Mesenchymal stem cell (in vitro differentiated cells and primary cell): ENCODE data around the gene GUCA2A.
A peak's percentile ranks its signal among the peaks of the same experiment; 100 is the strongest.

Experiments
- DNase-seq: peaks from one replicate; pipeline ENCODE4 v3.0.0-alpha.2; 2013
- H2AFZ ChIP-seq: one replicate; pipeline ENCODE4 v1.6.1; 2013; ENCODE audit warnings: low read depth, mild to moderate bottlenecking, control low read depth, inconsistent platforms, low read length, moderate library complexity
- H2AK5ac ChIP-seq: 2 replicates; pipeline ENCODE4 v1.6.1; 2013; ENCODE audit warnings: low read length, moderate library complexity, mild to moderate bottlenecking, inconsistent platforms; ENCODE audit not compliant: severe bottlenecking
- H2BK120ac ChIP-seq: one replicate; pipeline ENCODE4 v1.6.1; 2013; ENCODE audit warnings: low read depth, mild to moderate bottlenecking, inconsistent platforms, low read length, moderate library complexity
- H2BK12ac ChIP-seq, 2 experiments: one replicate each; pipeline ENCODE4 v1.6.1; 2013; ENCODE audit warnings: inconsistent platforms in 2 of 2, low read length in 2 of 2, mild to moderate bottlenecking in 2 of 2, moderate library complexity in 2 of 2, control low read depth in 1 of 2
- H2BK15ac ChIP-seq: one replicate; pipeline ENCODE4 v1.6.1; 2013; ENCODE audit warnings: mild to moderate bottlenecking, low read depth, inconsistent platforms; ENCODE audit not compliant: poor library complexity, severe bottlenecking
- H2BK5ac ChIP-seq: 2 replicates; pipeline ENCODE4 v1.6.1; 2013; ENCODE audit warnings: low read depth, mild to moderate bottlenecking, low read length, control low read depth, inconsistent platforms; ENCODE audit not compliant: poor library complexity, severe bottlenecking
- H3K14ac ChIP-seq, 2 experiments: one replicate each; pipeline ENCODE4 v1.6.1; 2013; ENCODE audit warnings: inconsistent platforms in 2 of 2, low read length in 2 of 2, control low read depth in 1 of 2, mild to moderate bottlenecking in 1 of 2, moderate library complexity in 1 of 2
- H3K18ac ChIP-seq, 2 experiments: one replicate each; pipeline ENCODE4 v1.6.1; 2013; ENCODE audit warnings: inconsistent platforms in 2 of 2, low read length in 2 of 2, control low read depth in 1 of 2, low read depth in 1 of 2, mild to moderate bottlenecking in 1 of 2
- H3K23ac ChIP-seq, 2 experiments: one replicate each; pipeline ENCODE4 v1.6.1; 2013; ENCODE audit warnings: inconsistent platforms in 2 of 2, low read length in 2 of 2, mild to moderate bottlenecking in 2 of 2, moderate library complexity in 2 of 2, control low read depth in 1 of 2
- H3K27ac ChIP-seq: 2 replicates; pipeline ENCODE4 v1.5.1; 2013; ENCODE audit warnings: mild to moderate bottlenecking, moderate library complexity, low read length, control low read depth, inconsistent platforms; ENCODE audit not compliant: poor library complexity, severe bottlenecking
- H3K27me3 ChIP-seq, 2 experiments: 2 replicates each; pipeline versions ENCODE4 v1.6.1 to v1.7.0; 2013; ENCODE audit warnings: low read length in 2 of 2, mild to moderate bottlenecking in 2 of 2, moderate library complexity in 2 of 2, control low read depth in 1 of 2, inconsistent platforms in 1 of 2; ENCODE audit not compliant: control insufficient read depth in 1 of 2, insufficient read depth in 1 of 2
- H3K36me3 ChIP-seq, 2 experiments: 2 replicates each; pipeline versions ENCODE4 v1.6.1 to v1.7.0; 2013; ENCODE audit warnings: low read length in 2 of 2, control low read depth in 1 of 2, inconsistent platforms in 1 of 2, low read depth in 1 of 2, mild to moderate bottlenecking in 1 of 2; ENCODE audit not compliant: insufficient read depth in 2 of 2, control insufficient read depth in 1 of 2
- H3K4ac ChIP-seq, 2 experiments: one replicate each; pipeline ENCODE4 v1.6.1; 2013; ENCODE audit warnings: inconsistent platforms in 2 of 2, low read length in 2 of 2, mild to moderate bottlenecking in 2 of 2, moderate library complexity in 2 of 2, control low read depth in 1 of 2, low read depth in 1 of 2
- H3K4me1 ChIP-seq: 2 replicates; pipeline ENCODE4 v1.6.1; 2013; ENCODE audit warnings: low read depth, low read length, control low read depth; ENCODE audit not compliant: control insufficient read depth, insufficient read depth
- H3K4me2 ChIP-seq: 2 replicates; pipeline ENCODE4 v1.6.1; 2013; ENCODE audit warnings: low read length, mild to moderate bottlenecking, inconsistent platforms; ENCODE audit not compliant: poor library complexity, severe bottlenecking
- H3K4me3 ChIP-seq, 2 experiments: 2 replicates each; pipeline versions ENCODE4 v1.5.1 to v1.7.0; 2013; ENCODE audit warnings: low read length in 2 of 2, mild to moderate bottlenecking in 2 of 2, control low read depth in 1 of 2, low read depth in 1 of 2; ENCODE audit not compliant: insufficient read depth in 1 of 2
- H3K79me1 ChIP-seq: replicated peaks from 2 replicates; pipeline ENCODE4 v1.6.1; 2013; ENCODE audit warnings: mild to moderate bottlenecking, control low read depth, low read length, inconsistent platforms; ENCODE audit not compliant: poor library complexity, severe bottlenecking
- H3K9ac ChIP-seq: 2 replicates; pipeline ENCODE4 v1.7.0; 2013; ENCODE audit warnings: mild to moderate bottlenecking, low read length, moderate library complexity
- H3K9me3 ChIP-seq: 2 replicates; pipeline ENCODE4 v1.7.0; 2013; ENCODE audit warnings: mild to moderate bottlenecking, low read length; ENCODE audit not compliant: control insufficient read depth
- H4K8ac ChIP-seq: one replicate; pipeline ENCODE4 v1.6.1; 2013; ENCODE audit warnings: inconsistent platforms, mild to moderate bottlenecking, low read length, moderate library complexity
- H4K91ac ChIP-seq: one replicate; pipeline ENCODE4 v1.6.1; 2013; ENCODE audit warnings: mild to moderate bottlenecking, low read length, inconsistent platforms
- WGBS: methylation state at CpG from one replicate; pipeline ENCODE4 v1.1.7; 2013; ENCODE audit warnings: mixed read lengths; 5-methylcytosine and 5-hydroxymethylcytosine counted together

GUCA2A gene

DNA sequence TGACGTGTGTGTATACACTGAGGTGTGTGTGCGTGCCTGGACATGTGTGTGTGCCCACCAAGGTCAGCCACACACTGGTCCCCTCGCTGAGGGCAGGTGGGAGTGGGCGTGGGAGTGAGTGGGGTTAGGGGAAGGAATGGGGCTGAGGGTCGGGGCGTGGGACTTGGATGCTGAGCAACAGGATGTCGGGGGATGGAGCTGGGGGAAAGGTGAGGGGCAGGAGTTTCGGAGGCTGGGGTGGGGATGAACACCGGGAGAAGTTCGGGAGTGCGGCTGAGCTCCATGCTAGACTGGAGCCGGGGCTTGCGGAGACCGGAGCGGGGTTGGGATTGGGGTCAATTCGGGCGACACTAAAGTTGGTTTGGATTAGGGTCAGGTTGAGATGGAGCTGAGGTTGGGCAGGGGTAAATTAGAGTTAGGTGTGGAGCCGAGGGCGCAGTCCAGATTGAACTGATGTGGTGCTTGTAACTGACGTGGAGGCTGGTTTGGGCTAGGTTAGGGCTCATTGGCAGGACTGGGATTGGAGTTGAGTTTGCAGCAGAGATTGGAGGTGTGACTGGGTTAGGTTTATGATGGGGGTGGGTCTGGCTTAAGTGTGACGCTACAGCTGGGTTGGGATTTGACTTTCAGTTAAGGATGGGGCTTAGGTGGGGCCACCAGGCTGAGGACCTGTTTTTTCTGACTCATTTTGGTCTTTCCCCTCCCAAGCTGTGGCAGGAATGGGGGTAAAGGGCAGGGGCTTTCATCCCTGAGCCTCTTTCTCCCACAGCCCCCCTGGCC is 3.3 kb upstream of the GUCA2A start:
- peaks cover 5 to 26% of the 10 kb centered on the region in 2 experiments for H3K27me3 ChIP-seq
- H3K36me3 ChIP-seq, result peaks cover 0 to 7% of the 10 kb centered on the region in 2 experiments
- H2AK5ac ChIP-seq, result no peak overlapping the region
- H3K4me1 ChIP-seq, result peaks cover 18% of the 10 kb centered on the region
- H2BK5ac ChIP-seq, result no peak overlapping the region
- no peaks in the 10 kb centered on the region for H3K79me1 ChIP-seq
- H3K9me3 ChIP-seq, result no peaks in the 10 kb centered on the region
- H3K9ac ChIP-seq, result no peak overlapping the region
- no peak overlapping the region for H3K4ac ChIP-seq
- no peak overlapping the region for H3K27ac ChIP-seq
- no peak overlapping the region for H2AFZ ChIP-seq
- no peak overlapping the region for H4K8ac ChIP-seq
- no peak overlapping the region for H3K14ac ChIP-seq
- WGBS, result 90% methylated on average over 21 of the region's 21 CpGs
- DNase-seq, result no peak
- no peak overlapping the region for H2BK15ac ChIP-seq
- H3K4me2 ChIP-seq, result no peak overlapping the region
- no peak overlapping the region for H2BK120ac ChIP-seq
- no peak overlapping the region for H4K91ac ChIP-seq
- no peak overlapping the region for H2BK12ac ChIP-seq
- H3K4me3 ChIP-seq, result no peak overlapping the region
- no peak overlapping the region for H3K18ac ChIP-seq
- H3K23ac ChIP-seq, result no peak overlapping the region

GRCh38 chr1:42165511-42166210 is 1.1 kb upstream of the GUCA2A start:
- Histone ChIP-seq H3K4me1 (peaks cover 13% of the 10 kb centered on the region), H3K4me3 (no peak overlapping the region), H2BK12ac (no peak overlapping the region), H3K4ac (no peak overlapping the region), H2AK5ac (no peak overlapping the region), H3K36me3 (no peaks in the 10 kb centered on the region), H4K91ac (no peak overlapping the region), H3K4me2 (no peak overlapping the region), H3K27ac (no peak overlapping the region), H3K18ac (no peak overlapping the region), H4K8ac (no peak overlapping the region), H3K79me1 (no peaks in the 10 kb centered on the region), H3K23ac (no peak overlapping the region), H2BK120ac (no peak overlapping the region), H3K27me3 (peaks cover 2 to 31% of the 10 kb centered on the region in 2 experiments), H3K14ac (no peak overlapping the region), H3K9me3 (peaks cover 11% of the 10 kb centered on the region), H2AFZ (no peak overlapping the region), H3K9ac (no peak overlapping the region), H2BK15ac (no peak overlapping the region), H2BK5ac (no peak overlapping the region)
- WGBS, result 58% methylated on average over 12 of the region's 12 CpGs
- DNase-seq, result peak; percentile 18

DNA sequence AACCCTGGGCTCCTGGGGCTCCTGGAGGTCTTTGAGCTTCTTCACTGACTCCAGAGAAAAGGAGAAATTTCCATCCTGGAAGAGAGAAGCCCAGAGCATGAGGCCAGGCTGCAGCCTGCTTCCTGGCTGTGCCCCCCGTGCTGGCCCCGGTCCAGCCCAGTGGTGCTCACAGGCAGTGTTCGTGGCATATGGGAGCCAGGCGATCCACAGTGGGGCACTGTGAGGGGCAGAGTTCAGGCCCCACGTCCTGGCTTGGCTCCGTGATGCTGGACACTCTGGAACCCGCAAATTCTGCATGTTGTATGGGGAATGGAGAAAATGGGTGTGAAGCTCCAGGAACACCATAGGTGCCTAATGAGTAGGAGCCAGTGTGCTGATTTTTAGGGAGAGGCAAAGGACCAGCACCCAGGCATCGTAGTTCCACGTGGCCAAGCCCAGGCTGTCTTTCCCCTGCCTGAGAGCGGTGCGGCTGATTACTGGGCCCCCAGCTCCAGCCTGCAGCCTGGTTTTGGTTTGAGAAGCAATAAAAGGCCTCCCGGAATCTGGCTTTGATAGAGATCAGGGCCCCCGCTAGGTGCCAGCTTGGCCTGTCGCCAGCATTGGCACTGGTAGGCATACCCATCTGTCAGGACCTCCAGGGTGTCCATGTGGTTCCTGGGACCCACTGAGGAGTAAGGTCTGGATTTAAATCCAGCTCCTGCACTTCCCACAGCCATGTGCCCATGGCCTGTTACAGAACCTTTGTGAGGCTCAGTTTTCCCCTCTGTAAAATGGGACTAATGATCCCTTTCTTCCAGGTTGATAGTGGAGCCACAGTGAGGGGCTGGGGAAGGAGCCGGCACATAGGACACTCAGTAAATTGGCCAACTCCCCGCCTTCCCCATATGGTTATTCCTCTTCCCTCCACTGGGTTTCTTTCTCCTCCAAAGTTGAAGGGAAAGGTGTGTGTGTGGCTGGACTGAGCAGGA is 725 bp downstream of the GUCA2A start:
- Histone ChIP-seq H3K4me2 (no peak overlapping the region), H3K4me3 (no peak overlapping the region), H3K79me1 (no peaks in the 10 kb centered on the region), H3K27ac (no peak overlapping the region), H3K36me3 (no peaks in the 10 kb centered on the region), H3K18ac (no peak overlapping the region), H2BK15ac (no peak overlapping the region), H2AK5ac (no peak overlapping the region), H3K9me3 (peaks cover 22% of the 10 kb centered on the region), H3K23ac (no peak overlapping the region), H3K27me3 (peaks cover 0 to 25% of the 10 kb centered on the region in 2 experiments), H3K4ac (no peak overlapping the region), H4K91ac (no peak overlapping the region), H2BK120ac (no peak overlapping the region), H3K9ac (no peak overlapping the region), H2AFZ (no peak overlapping the region), H2BK12ac (no peak overlapping the region), H3K14ac (no peak overlapping the region), H4K8ac (no peak overlapping the region), H3K4me1 (peaks cover 13% of the 10 kb centered on the region), H2BK5ac (no peak overlapping the region)
- 93% methylated on average over 15 of the region's 16 CpGs for WGBS
- DNase-seq, result no peak
